ENCODE measurements around the gene TLR9. TPM values are rescaled to one million over a fixed set of nuclear protein-coding genes. Genes with fewer than 3 reads are reported as not detected.
A peak's percentile ranks its signal among the peaks of the same experiment; 100 is the strongest.

The TLR9 gene
- total RNA-seq, 2 experiments from 2014 or later, result 0.55 to 0.65 TPM

- peaks cover 94% of the 10 kb centered on the region for H3K4me1 Mint-ChIP-seq
- ChIA-PET CTCF (interaction anchor here (1.1 to 2.0 kb wide), 2 partner anchors 11 to 36 kb away, joined by 4 read pairs; no protein-coding TSS in a partner anchor), POLR2A (no interaction called here)
- no peak for DNase-seq
- H3K4me3 Mint-ChIP-seq, result no peak overlapping the region
- H3K27ac Mint-ChIP-seq, result peak overlapping the region; percentile 97
- peaks cover 97% of the 10 kb centered on the region for H3K36me3 Mint-ChIP-seq (ENCODE audit: low read depth)
- no peaks in the 10 kb centered on the region for H3K9me3 Mint-ChIP-seq
- H3K27me3 Mint-ChIP-seq, result no peaks in the 10 kb centered on the region
Observed at GRCh38 chr3:52256622-52257021, 31.2 kb upstream of the TLR9 start.

- POLR2A ChIA-PET, result no interaction called here
- H3K27me3 Mint-ChIP-seq, result no peaks in the 10 kb centered on the region
- H3K4me3 Mint-ChIP-seq, result no peak overlapping the region
- peaks cover 92% of the 10 kb centered on the region for H3K36me3 Mint-ChIP-seq (ENCODE audit: low read depth)
- DNase-seq, result no peak
- no peaks in the 10 kb centered on the region for H3K9me3 Mint-ChIP-seq
- CTCF ChIA-PET, result interaction anchor here (0.7 to 2.0 kb wide), 3 partner anchors 11 to 260 kb away, joined by 3 to 4 read pairs (median 4); no protein-coding TSS in a partner anchor
- peak overlapping the region; percentile 97 for H3K27ac Mint-ChIP-seq
- H3K4me1 Mint-ChIP-seq, result peaks cover 91% of the 10 kb centered on the region
Observed at GRCh38 chr3:52256159-52256558, 30.7 kb upstream of the TLR9 start.

DNA sequence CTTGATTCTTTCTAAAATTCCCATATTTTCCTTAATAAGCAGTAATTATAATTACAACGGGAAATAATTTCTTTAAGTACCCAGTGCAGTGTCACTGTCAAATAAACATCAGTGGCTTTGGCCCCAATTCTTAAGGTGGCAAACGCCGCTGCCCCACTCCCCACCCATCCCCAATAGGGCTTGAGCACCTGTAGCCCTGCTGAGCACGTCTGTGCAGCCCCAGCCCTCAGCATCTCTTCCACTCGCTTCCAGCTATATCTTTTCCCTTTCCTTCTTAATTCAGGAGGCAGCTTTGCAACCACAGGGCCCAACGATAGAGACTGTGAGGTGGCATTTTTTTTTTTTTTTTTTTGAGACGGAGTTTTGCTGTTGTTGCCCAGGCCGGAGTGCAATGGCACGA lies 29.2 kb upstream of the TLR9 start:
- ChIA-PET POLR2A (interaction anchor here (1.7 kb wide), 1 partner anchor 11 kb away, joined by 4 read pairs; no protein-coding TSS in a partner anchor), CTCF (interaction anchor here (1.5 to 5.4 kb wide), 3 partner anchors 23 to 84 kb away, joined by 3 to 45 read pairs (median 13); partner anchors contain the start of gene WDR82)
- Mint-ChIP-seq H3K36me3 (ENCODE audit: low read depth) (peaks cover 88% of the 10 kb centered on the region), H3K27ac (peak overlapping the region; percentile 97), H3K4me3 (peak overlapping the region; percentile 41), H3K9me3 (no peaks in the 10 kb centered on the region), H3K4me1 (peaks cover 91% of the 10 kb centered on the region), H3K27me3 (no peaks in the 10 kb centered on the region)
- DNase-seq, result no peak

GRCh38 chr3:52253314-52254304 lies 28.2 kb upstream of the TLR9 start:
- H3K27me3 Mint-ChIP-seq, result no peaks in the 10 kb centered on the region
- H3K36me3 Mint-ChIP-seq (ENCODE audit: low read depth), result peaks cover 88% of the 10 kb centered on the region
- ChIA-PET CTCF (interaction anchor here (0.7 to 5.4 kb wide), 15 partner anchors 10 to 160 kb away, joined by 3 to 45 read pairs (median 9); partner anchors contain the start of gene WDR82), POLR2A (interaction anchor here (0.6 to 2.5 kb wide), 5 partner anchors 10 to 24 kb away, joined by 3 to 15 read pairs (median 4); partner anchors contain the start of gene WDR82)
- peak overlapping the region; percentile 97 for H3K27ac Mint-ChIP-seq
- peak; percentile 91 for DNase-seq
- H3K4me1 Mint-ChIP-seq, result peaks cover 91% of the 10 kb centered on the region
- H3K9me3 Mint-ChIP-seq, result no peaks in the 10 kb centered on the region
- peak overlapping the region; percentile 75 for H3K4me3 Mint-ChIP-seq

DNA sequence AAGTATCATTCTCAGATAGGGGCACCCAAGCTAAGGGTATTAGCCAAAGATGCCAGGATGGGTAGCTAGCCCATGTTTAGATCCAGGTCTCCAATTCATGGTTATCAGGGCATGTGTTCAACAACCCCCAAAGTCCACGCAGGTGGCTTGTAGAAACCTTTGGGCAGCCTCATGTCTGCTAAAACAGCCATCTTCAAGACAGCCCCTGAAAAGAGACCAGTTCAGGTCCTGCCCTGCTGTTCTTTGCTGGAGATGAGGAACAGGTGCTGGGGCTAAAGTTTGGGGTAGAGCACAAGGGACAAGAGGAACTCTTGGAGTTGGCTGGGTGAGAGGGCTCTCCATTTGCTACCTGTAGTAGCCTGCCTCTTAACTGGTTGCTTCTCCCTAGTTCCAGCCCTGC lies 24.7 kb upstream of the TLR9 start:
- DNase-seq, result no peak
- ChIA-PET CTCF (interaction anchor here (0.6 to 5.4 kb wide), 10 partner anchors 10 to 168 kb away, joined by 3 to 45 read pairs (median 8); partner anchors contain the start of gene WDR82), POLR2A (no interaction called here)
- Mint-ChIP-seq H3K27ac (peak overlapping the region; percentile 79), H3K4me3 (no peak overlapping the region), H3K9me3 (no peaks in the 10 kb centered on the region), H3K27me3 (no peaks in the 10 kb centered on the region), H3K36me3 (ENCODE audit: low read depth) (peaks cover 77% of the 10 kb centered on the region), H3K4me1 (peaks cover 82% of the 10 kb centered on the region)

DNA sequence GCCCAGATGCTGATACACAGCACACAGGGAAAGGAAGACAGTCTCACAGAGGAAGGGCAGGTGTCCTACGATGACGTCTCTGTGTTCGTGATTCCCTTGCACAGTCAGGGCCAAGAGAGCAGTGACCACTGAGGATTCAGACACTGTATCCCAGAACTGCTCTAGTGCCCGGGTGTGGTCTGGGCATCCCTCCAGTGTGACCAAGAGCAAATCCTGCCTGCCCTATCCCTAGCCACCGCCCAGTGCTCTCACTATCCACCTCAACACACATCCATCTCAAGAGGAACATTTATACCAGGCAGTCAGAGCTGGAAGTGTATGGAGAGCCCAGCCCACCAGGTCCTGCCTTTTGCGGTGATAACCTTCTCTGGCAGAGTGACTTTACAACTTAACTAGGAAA lies 24.2 kb upstream of the TLR9 start:
- peaks cover 72% of the 10 kb centered on the region for H3K36me3 Mint-ChIP-seq (ENCODE audit: low read depth)
- H3K4me1 Mint-ChIP-seq, result peaks cover 83% of the 10 kb centered on the region
- CTCF ChIA-PET, result interaction anchor here (0.6 to 5.4 kb wide), 10 partner anchors 9 to 169 kb away, joined by 3 to 45 read pairs (median 8); partner anchors contain the start of gene WDR82
- peak overlapping the region; percentile 79 for H3K27ac Mint-ChIP-seq
- POLR2A ChIA-PET, result no interaction called here
- H3K9me3 Mint-ChIP-seq, result no peaks in the 10 kb centered on the region
- H3K4me3 Mint-ChIP-seq, result no peak overlapping the region
- DNase-seq, result no peak
- no peaks in the 10 kb centered on the region for H3K27me3 Mint-ChIP-seq

- Mint-ChIP-seq H3K4me3 (peak overlapping the region; percentile 28), H3K27me3 (no peaks in the 10 kb centered on the region), H3K27ac (peak overlapping the region; percentile 80), H3K4me1 (peaks cover 83% of the 10 kb centered on the region), H3K36me3 (ENCODE audit: low read depth) (peaks cover 68% of the 10 kb centered on the region), H3K9me3 (no peaks in the 10 kb centered on the region)
- ChIA-PET POLR2A (no interaction called here), CTCF (interaction anchor here (0.9 to 5.4 kb wide), 14 partner anchors 9 to 90 kb away, joined by 3 to 45 read pairs (median 6); partner anchors contain the start of genes TWF2 and WDR82)
- no peak for DNase-seq
Observed at GRCh38 chr3:52248816-52249547, 23.5 kb upstream of the TLR9 start.

- Mint-ChIP-seq H3K36me3 (ENCODE audit: low read depth) (peaks cover 65% of the 10 kb centered on the region), H3K4me1 (peaks cover 83% of the 10 kb centered on the region), H3K27me3 (no peaks in the 10 kb centered on the region), H3K9me3 (no peaks in the 10 kb centered on the region), H3K4me3 (peak overlapping the region; percentile 86), H3K27ac (peak overlapping the region; percentile 93)
- DNase-seq, result no peak
- ChIA-PET CTCF (interaction anchor here (0.9 to 2.9 kb wide), 10 partner anchors 9 to 36 kb away, joined by 3 to 15 read pairs (median 6); partner anchors contain the start of genes TWF2 and WDR82), POLR2A (no interaction called here)
Observed at GRCh38 chr3:52248165-52248541, 22.7 kb upstream of the TLR9 start.

DNA sequence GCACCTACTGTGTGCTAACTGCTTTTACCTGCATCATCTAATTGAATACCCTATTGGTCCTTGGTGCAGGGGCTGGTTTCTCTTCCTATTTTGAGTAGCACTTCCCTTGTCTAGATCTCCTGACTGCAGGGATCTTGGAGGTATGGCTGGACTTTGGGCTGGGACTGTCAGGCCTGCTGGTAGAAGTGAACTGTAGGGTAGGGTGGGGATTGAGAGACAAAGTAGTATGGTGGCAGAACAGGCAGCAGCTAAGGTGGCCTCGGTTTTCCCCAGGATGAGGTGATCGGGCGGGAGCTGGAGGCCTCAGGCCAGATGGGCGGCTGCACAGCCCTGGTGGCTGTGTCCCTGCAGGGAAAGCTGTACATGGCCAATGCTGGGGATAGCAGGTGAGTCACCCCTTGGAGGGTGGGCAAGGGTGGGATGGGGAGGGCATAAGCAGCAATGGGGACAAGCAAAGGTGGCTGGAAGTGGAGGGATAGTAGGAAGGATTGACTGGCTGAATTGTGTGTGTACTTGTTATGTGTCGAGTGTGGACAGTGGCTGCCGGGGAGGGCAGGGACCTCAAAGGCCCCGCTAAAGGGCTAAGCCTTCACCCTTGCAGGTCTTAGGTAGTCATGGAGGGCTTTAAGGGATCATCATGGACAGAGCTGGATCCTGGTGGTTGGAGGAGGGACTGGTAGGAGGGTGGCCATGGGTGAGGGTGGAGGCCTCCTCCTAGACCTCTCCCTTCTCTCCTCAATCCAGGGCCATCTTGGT lies 22.1 kb upstream of the TLR9 start:
- POLR2A ChIA-PET, result no interaction called here
- no peaks in the 10 kb centered on the region for H3K27me3 Mint-ChIP-seq
- peak overlapping the region; percentile 86 for H3K4me3 Mint-ChIP-seq
- no peak for DNase-seq
- H3K27ac Mint-ChIP-seq, result peak overlapping the region; percentile 93
- CTCF ChIA-PET, result interaction anchor here (0.9 to 2.6 kb wide), 9 partner anchors 8 to 31 kb away, joined by 3 to 15 read pairs (median 5); partner anchors contain the start of genes TWF2 and WDR82
- H3K9me3 Mint-ChIP-seq, result no peaks in the 10 kb centered on the region
- peaks cover 59% of the 10 kb centered on the region for H3K36me3 Mint-ChIP-seq (ENCODE audit: low read depth)
- H3K4me1 Mint-ChIP-seq, result peaks cover 81% of the 10 kb centered on the region

GRCh38 chr3:52246728-52247408 lies 21.4 kb upstream of the TLR9 start:
- H3K4me3 Mint-ChIP-seq, result peak overlapping the region; percentile 86
- H3K27me3 Mint-ChIP-seq, result no peaks in the 10 kb centered on the region
- H3K36me3 Mint-ChIP-seq (ENCODE audit: low read depth), result peaks cover 57% of the 10 kb centered on the region
- DNase-seq, result no peak
- H3K9me3 Mint-ChIP-seq, result no peaks in the 10 kb centered on the region
- POLR2A ChIA-PET, result no interaction called here
- CTCF ChIA-PET, result interaction anchor here (1.0 to 2.6 kb wide), 7 partner anchors 12 to 35 kb away, joined by 3 to 15 read pairs (median 5); partner anchors contain the start of gene WDR82
- H3K4me1 Mint-ChIP-seq, result peaks cover 79% of the 10 kb centered on the region
- H3K27ac Mint-ChIP-seq, result peak overlapping the region; percentile 93

GRCh38 chr3:52246264-52246620 lies 20.8 kb upstream of the TLR9 start:
- Mint-ChIP-seq H3K4me1 (peaks cover 80% of the 10 kb centered on the region), H3K4me3 (peak overlapping the region; percentile 86), H3K27ac (peak overlapping the region; percentile 93), H3K9me3 (no peaks in the 10 kb centered on the region), H3K36me3 (ENCODE audit: low read depth) (peaks cover 56% of the 10 kb centered on the region), H3K27me3 (no peaks in the 10 kb centered on the region)
- CTCF ChIA-PET, result interaction anchor here (1.0 to 1.8 kb wide), 6 partner anchors 12 to 35 kb away, joined by 3 to 7 read pairs (median 4); no protein-coding TSS in a partner anchor
- POLR2A ChIA-PET, result no interaction called here
- DNase-seq, result no peak

All from activated CD4-positive, alpha-beta T cell treated with anti-CD3 and anti-CD28 coated beads, Interleukin-2, amount 10 ng/mL, durations not matched to agents 7 days and 5 days (primary cell).